Measurements from ENCODE around the gene STRADA.

STRADA gene

DNA sequence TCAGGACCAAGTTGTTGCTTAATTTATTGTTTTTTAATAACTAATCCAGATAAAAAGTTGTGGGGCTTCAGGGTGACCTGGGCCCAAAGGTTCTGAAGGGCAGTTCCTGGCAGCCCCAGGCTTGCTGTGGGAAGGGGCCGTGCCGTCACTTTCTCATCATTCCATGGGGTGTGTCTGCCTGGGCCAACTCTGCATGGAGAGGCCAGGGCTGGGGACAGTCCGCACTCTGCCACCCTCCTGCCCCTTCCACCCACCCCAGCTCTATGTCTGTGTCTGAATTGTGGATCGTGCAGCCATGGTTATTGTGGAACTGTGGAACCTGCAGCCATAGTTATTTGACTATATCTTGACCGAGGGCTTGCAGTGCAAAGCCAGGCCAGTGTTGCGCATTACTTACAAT is 45.7 kb downstream of the STRADA start:
- no peak overlapping the region for H3K27ac ChIP-seq
- TF ChIP-seq, protein P1, sequence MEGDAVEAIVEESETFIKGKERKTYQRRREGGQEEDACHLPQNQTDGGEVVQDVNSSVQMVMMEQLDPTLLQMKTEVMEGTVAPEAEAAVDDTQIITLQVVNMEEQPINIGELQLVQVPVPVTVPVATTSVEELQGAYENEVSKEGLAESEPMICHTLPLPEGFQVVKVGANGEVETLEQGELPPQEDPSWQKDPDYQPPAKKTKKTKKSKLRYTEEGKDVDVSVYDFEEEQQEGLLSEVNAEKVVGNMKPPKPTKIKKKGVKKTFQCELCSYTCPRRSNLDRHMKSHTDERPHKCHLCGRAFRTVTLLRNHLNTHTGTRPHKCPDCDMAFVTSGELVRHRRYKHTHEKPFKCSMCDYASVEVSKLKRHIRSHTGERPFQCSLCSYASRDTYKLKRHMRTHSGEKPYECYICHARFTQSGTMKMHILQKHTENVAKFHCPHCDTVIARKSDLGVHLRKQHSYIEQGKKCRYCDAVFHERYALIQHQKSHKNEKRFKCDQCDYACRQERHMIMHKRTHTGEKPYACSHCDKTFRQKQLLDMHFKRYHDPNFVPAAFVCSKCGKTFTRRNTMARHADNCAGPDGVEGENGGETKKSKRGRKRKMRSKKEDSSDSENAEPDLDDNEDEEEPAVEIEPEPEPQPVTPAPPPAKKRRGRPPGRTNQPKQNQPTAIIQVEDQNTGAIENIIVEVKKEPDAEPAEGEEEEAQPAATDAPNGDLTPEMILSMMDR (conservative IDR thresholded peaks at IDR 0.05) = no peak
- no peak for TF ChIP-seq ZFX (IDR thresholded peaks at IDR 0.05)

DNA sequence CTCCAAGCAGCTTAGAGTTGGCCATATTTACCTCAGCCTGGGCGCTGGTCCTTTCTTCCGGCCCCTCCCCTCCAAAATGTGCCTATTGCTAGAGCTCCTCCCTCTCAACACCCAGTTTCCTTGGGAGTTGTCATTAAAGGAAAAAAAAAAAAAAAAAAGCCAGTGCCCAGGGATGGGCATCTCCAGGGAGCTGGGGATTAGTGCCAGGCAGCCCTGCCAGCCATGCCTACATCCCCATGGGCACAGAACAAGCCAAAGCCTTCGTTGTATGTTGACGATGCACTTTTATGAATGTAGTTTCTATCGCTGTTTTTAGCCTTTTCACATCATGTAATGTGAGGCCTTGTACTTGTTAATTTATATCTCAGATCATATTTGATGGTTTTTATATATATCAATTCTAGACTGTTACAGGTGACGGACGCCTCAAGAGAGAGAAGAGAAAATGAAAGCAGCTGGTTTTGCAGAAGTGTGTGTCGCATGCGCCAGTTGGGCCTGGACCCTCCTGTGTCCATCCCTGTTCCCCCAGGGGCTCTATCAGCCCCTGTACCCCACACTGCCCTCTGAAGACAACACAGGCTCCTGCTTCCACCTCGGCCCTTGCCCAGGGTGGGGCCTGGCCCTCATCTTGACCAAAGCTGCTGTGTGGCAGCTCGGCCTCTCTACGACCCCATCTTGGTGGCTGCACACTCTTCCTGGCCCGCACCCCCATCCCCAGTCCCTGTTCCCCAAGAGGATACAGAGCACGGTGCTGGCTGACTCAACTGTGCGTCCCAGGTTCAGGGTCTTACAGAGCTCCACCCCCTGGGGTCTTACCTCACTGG is 46.4 kb downstream of the STRADA start:
- H3K27ac ChIP-seq = no peak overlapping the region

DNA sequence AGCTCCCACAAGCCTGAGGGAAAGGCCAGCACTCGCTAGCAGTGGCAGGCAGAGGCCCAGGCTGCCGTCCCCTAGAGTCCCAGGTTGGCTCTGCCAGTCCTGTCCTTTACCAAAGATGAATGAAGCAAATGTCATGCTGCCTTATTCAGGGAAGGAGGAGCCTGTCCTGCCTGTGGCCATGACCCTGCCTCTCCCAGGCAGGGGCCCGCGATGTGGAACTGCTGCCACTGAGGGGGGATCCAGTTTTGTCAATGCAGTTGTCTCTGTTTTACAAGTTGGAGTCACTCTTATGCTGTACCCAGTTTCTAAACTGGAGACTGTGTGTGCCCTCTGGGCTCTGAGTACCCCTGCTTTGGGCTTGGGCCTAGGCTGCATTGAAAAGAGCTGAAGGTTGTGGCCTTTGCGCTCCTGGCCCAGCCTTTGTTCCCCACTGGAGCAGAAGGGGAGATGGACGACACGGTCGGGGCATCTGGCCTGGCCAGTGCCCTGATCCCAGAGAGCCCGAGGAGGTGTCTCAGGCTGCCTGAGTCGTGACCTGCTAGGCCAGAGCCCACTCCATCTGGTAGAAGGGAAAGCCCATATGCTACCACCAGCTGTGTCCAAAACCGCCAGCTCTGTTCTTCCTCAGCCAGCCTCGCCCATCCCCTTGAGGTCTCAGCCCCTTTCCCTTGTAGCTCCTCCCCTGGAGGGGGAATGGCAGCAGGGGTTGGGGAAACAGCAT is 47.2 kb downstream of the STRADA start:
- TF ChIP-seq, protein P1 (conservative IDR thresholded peaks at IDR 0.05) = no peak
- TF ChIP-seq ZFX (IDR thresholded peaks at IDR 0.05) = no peak
- H3K27ac ChIP-seq = no peak overlapping the region

More for the DNA sequence above, 46.4 kb downstream of the STRADA start:
- TF ChIP-seq, protein P1 (conservative IDR thresholded peaks at IDR 0.05) = no peak
- TF ChIP-seq ZFX (IDR thresholded peaks at IDR 0.05) = no peak

DNA sequence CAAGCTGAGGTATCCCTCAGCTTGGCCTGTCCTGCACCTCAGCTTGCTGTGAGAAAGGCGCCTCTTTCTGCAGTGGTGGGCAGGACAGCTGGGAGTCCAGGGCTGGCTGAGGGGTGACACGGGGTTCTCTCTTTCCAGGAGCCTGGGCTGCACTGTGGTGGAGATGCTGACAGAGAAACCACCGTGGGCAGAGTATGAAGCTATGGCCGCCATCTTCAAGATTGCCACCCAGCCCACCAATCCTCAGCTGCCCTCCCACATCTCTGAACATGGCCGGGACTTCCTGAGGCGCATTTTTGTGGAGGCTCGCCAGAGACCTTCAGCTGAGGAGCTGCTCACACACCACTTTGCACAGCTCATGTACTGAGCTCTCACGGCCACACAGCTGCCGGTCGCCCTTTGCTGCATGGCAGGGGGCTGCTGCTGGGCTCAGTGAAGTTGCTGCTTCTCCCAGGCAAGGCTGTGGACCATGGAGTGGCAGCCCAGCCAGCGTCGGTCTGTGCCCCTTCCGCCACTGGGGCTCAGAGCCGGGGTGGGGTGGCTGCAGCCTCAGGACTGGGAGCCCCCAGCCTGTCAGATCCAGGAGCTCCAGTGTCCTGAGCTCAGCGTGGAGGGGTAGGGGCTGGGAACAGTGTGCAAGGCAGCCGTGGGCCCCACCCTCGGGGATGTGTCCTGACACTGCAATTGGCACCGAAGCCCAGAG is 48.0 kb downstream of the STRADA start:
- no peak overlapping the region for H3K27ac ChIP-seq
- no peak for TF ChIP-seq ZFX (IDR thresholded peaks at IDR 0.05)
- TF ChIP-seq, protein P1 (conservative IDR thresholded peaks at IDR 0.05) = no peak

- H3K27ac ChIP-seq = no peak overlapping the region
- TF ChIP-seq ZFX (IDR thresholded peaks at IDR 0.05) = no peak
- TF ChIP-seq, protein P1 (conservative IDR thresholded peaks at IDR 0.05) = no peak
Observed at GRCh38 chr17:63692195-63692816, 49.3 kb downstream of the STRADA start.

DNA sequence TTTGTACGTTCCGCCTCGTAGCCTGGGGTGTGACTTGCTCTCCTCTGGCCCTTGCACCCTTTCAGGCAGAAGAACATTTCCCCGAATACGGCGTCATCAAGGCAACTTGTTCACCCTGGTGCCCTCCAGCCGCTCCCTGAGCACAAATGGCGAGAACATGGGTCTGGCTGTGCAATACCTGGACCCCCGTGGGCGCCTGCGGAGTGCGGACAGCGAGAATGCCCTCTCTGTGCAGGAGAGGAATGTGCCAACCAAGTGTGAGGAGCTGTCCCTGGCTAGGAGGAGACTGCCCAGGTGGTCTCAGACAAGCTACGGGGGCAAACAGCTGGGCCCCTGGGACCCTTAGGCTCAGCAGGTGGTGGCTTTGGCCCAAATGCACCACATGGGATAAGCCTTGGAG is 52.1 kb downstream of the STRADA start:
- no peak for TF ChIP-seq ZFX (IDR thresholded peaks at IDR 0.05)
- TF ChIP-seq, protein P1 (conservative IDR thresholded peaks at IDR 0.05) = no peak
- H3K27ac ChIP-seq = no peak overlapping the region

All from C4-2B (cell line).